ENCODE results near the gene GLRA3. TPM values are rescaled to one million over a fixed set of nuclear protein-coding genes. Genes with fewer than 3 reads are reported as not detected.

The GLRA3 gene
- total and polyA plus RNA-seq, 10 of the 15 experiments (the other 5 are each of a cell fraction or from before 2014, with no cell fraction given): not detected

- Histone ChIP-seq H3K27ac (ENCODE audit: control insufficient read depth, insufficient read depth) (no peak overlapping the region), H3K79me2 (ENCODE audit: control insufficient read depth, insufficient read depth, low read length) (no peaks in the 10 kb centered on the region), H3K9ac (ENCODE audit: control insufficient read depth, insufficient read depth, low read length) (no peak overlapping the region), H3K4me3 (no peak overlapping the region), H3K4me1 (ENCODE audit: control insufficient read depth, insufficient read depth, low read length) (no peaks in the 10 kb centered on the region), H3K27me3 (replicated peaks in 1 of 2; ENCODE audit: control insufficient read depth in 2 of 2, insufficient read depth in 2 of 2, low read length in 1 of 2) (0 out of 4 replicates have a peak, but pooled peaks cover 0 to 4% of the 10 kb centered on the region in 2 experiments), H2AFZ (ENCODE audit: control insufficient read depth, low read depth, low read length) (no peak overlapping the region), H3K36me3 (ENCODE audit: control insufficient read depth in 2 of 2, insufficient read depth in 2 of 2, low read length in 1 of 2) (no peaks in the 10 kb centered on the region), H4K20me1 (ENCODE audit: control insufficient read depth, insufficient read depth) (no peaks in the 10 kb centered on the region), H3K9me3 (replicated peaks; ENCODE audit: control insufficient read depth, insufficient read depth, low read length) (no peaks in the 10 kb centered on the region), H3K4me2 (ENCODE audit: control insufficient read depth, insufficient read depth) (no peak overlapping the region)
- ChIA-PET POLR2A (no interaction called here), CTCF (interaction anchor here (0.6 to 2.9 kb wide), 17 partner anchors 14 to 387 kb away, joined by 3 to 20 read pairs (median 4); no protein-coding TSS in a partner anchor), RAD21 (ENCODE audit: unreplicated experiment) (interaction anchor here (0.7 to 1.0 kb wide), 4 partner anchors 35 to 352 kb away, joined by 3 to 4 read pairs (median 3); no protein-coding TSS in a partner anchor), SMC1A (ENCODE audit: uncharacterized antibody, unreplicated experiment) (interaction anchor here (0.8 to 1.4 kb wide), 4 partner anchors 16 to 582 kb away, joined by 3 read pairs; no protein-coding TSS in a partner anchor)
- no TSS peak for BruUV-seq (replicated peaks)
- 13% methylated on average over 8 of the region's 8 CpGs for WGBS (ENCODE audit: insufficient coverage, insufficient replicate concordance, low lambda C conversion rate, missing lambda C conversion rate)
- in situ Hi-C loops (cut with MboI): no loop called here
- no peak for DNase-seq (ENCODE audit: low read depth, low spot score)
- TF ChIP-seq RAD21 (IDR thresholded peaks at IDR 0.05; ENCODE audit: insufficient read depth, low read depth, low read length): peak; percentile 56
- TF ChIP-seq CTCF (IDR thresholded peaks at IDR 0.05 in 2 of 3, conservative IDR thresholded peaks at IDR 0.05 in 1 of 3; ENCODE audit: control insufficient read depth in 2 of 3, extremely low read depth in 1 of 3, insufficient read depth in 1 of 3, low read depth in 3 of 3, low read length in 3 of 3): peak; percentile 74 to 80 (median 75)
- TF ChIP-seq SIN3A (IDR thresholded peaks at IDR 0.05; ENCODE audit: low read depth, low read length): no peak
- no peak for TF ChIP-seq ZBTB40 (IDR thresholded peaks at IDR 0.05; ENCODE audit: borderline replicate concordance)
- TF ChIP-seq SMC3 (IDR thresholded peaks at IDR 0.05; ENCODE audit: borderline replicate concordance, low read length): peak; percentile 61; the same call in 1 of the 2 replicates
- 0 out of 4 replicates have a peak, but pooled peaks of 1 of the 2 experiments have one; percentile 25 for TF ChIP-seq BHLHE40 (IDR thresholded peaks at IDR 0.05; ENCODE audit: borderline replicate concordance in 1 of 2, low read depth in 2 of 2, low read length in 1 of 2)
- no peak for TF ChIP-seq MLLT1 (IDR thresholded peaks at IDR 0.05)
- intact Hi-C loops (cut with micrococcal nuclease; ENCODE audit: unreplicated experiment): loop anchor here (1.0 to 5.0 kb wide), 2 partner anchors 82 to 349 kb away; no protein-coding TSS in a partner anchor
- peak; percentile 82 for FAIRE-seq
- peak; percentile 90 for ATAC-seq
Measured at GRCh38 chr4:174714393-174715211, 114.4 kb downstream of the GLRA3 start.
